HG03280 (cell line): ENCODE measurements around the gene ARID3A.
"Not testable (repeated sequence)": the region's sequence is repeated elsewhere in the genome, so short reads cannot be mapped to it uniquely, and the experiment has no call there.

Experiments used
- ATAC-seq: cut with Tn5 transposase; IDR thresholded peaks from one replicate; pipeline ENCODE4 v1.9.1; 2021; ENCODE audit warnings: mild to moderate bottlenecking, moderate library complexity; ENCODE audit not compliant: unreplicated experiment

ARID3A gene

GRCh38 chr19:890831-891230 lies 35.0 kb upstream of the ARID3A start:
- no peak for ATAC-seq

- ATAC-seq: not testable (repeated sequence)
Measured at GRCh38 chr19:891421-892200, 34.2 kb upstream of the ARID3A start.

GRCh38 chr19:892243-892893 lies 33.5 kb upstream of the ARID3A start:
- no peak for ATAC-seq

DNA sequence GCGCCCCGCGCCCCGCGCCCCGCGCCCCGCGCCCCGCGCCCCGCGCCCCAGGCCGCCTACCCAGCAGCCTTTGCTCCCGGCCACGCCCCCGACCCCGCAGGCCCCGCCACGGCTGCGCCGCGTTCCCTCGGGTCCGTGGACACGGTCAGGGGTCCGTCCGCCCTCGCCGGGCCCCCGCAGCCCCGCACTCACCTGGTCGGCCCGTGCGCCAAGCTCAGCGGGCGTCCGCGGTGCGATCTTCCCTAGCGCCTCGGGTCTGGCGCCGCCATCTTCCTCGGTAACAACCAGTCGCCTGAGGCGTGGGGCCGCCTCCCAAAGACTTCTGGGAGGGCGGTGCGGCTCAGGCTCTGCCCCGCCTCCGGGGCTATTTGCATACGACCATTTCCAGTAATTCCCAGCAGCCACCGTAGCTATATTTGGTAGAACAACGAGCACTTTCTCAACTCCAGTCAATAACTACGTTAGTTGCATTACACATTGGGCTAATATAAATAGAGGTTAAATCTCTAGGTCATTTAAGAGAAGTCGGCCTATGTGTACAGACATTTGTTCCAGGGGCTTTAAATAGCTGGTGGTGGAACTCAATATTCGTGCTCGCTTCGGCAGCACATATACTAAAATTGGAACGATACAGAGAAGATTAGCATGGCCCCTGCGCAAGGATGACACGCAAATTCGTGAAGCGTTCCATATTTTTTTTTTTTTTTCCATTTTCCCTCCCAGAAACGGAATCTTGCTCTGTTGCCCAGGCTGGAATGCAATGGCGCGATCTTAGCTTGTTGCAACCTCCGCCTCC lies 32.7 kb upstream of the ARID3A start, which contains the start of the genes MED16 and RNU6-9:
Gene MED16 (minus strand): TSS at position 294 of the 796 bp plus-strand sequence. CDS start 2,056 bp downstream, outside the sequence.
Gene RNU6-9 (plus strand): TSS at position 591 of the 796 bp plus-strand sequence.
- ATAC-seq: peak; percentile 89

GRCh38 chr19:896434-896833 lies 29.4 kb upstream of the ARID3A start:
- ATAC-seq: no peak

DNA sequence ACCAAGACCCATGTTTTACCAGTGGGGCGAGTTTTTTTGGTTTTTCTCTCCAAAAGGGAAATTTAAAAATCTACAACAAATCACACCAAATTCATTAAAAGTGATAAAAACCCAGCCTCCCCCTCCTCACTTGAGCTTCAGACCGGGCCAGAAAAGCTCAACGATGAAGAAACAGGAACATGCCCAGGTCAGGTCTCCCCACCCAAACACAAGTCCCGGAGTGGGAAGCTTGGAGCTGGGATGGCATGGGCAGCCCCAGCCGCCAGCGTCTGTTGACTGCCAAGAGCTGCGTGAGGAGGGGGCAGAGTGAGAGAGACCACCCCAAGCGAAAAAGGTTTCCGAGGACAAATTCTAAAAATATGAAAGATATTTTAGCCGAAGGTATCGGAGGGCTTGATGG lies 28.8 kb upstream of the ARID3A start:
- ATAC-seq: no peak

- ATAC-seq: no peak
Measured at GRCh38 chr19:897442-898039, 28.3 kb upstream of the ARID3A start.

DNA sequence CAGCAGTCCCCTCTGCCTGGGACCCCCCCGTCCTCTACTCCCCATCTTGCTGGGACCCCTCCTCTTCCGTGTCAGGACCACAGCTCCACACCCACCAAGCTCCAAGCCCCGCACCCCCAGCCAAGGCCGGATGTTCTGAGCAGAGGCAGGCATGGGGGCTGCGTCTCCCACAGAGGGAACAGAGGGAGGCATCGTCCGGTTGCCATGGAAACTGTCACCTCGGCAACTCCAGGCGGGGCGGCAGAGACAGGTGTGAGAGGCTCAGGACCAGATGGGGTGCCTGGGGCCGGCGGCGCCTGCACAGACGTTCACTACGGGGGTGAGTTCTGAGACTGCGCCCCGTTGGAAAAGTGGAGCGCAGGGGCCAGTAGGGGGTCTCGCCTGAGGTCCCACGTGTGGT lies 27.2 kb upstream of the ARID3A start:
- no peak for ATAC-seq

- no peak for ATAC-seq
Measured at GRCh38 chr19:899336-900042, 26.3 kb upstream of the ARID3A start.

DNA sequence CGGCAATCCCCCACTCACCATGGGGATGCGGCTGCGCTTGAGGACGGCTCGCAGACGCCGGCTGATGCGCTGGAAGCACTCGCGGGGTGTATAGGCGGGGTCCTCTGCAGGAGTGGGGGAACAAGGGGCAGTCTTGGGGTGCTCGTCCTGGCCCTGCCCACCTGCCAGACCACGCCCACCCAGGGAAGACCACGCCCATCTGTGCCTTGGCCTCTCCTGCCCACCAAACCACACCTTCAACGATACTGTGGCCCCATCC lies 25.9 kb upstream of the ARID3A start:
- ATAC-seq: no peak

DNA sequence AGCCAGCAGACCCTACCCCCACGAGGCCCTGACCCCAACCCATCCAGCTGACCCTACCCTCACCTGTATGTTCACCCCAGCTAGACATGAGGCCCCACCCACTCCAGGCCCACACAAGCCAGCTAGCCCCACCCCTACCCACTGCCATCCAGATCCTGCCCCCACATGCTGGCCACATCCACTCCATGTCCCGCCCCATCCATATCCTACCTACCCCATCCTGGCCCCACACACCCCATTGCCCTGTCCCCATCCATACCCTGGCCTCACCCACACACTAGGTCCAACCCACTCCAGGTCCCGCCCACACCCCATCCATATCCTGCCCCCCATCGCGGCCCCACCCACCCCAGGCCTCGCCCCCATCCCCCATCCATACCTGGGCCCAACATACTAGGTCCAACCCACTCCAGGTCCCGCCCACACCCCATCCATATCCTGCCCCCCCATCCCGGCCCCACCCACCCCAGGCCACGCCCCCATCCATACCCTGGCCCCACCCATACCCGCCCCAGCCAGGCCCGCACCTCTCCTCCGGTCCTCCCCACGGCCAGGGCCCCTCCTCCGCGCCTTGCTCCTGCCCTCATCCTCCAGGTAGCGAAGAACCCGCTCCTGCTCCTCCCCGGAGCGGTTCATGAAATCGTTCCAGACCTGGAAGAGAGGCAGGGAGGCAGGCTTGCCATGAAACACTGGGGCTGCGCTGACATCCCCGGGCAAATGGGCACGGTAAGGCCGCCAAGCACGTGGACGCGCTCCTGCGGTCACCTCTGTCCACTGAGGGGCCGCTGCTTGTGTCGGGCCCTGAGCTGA lies 25.3 kb upstream of the ARID3A start:
- no peak for ATAC-seq

DNA sequence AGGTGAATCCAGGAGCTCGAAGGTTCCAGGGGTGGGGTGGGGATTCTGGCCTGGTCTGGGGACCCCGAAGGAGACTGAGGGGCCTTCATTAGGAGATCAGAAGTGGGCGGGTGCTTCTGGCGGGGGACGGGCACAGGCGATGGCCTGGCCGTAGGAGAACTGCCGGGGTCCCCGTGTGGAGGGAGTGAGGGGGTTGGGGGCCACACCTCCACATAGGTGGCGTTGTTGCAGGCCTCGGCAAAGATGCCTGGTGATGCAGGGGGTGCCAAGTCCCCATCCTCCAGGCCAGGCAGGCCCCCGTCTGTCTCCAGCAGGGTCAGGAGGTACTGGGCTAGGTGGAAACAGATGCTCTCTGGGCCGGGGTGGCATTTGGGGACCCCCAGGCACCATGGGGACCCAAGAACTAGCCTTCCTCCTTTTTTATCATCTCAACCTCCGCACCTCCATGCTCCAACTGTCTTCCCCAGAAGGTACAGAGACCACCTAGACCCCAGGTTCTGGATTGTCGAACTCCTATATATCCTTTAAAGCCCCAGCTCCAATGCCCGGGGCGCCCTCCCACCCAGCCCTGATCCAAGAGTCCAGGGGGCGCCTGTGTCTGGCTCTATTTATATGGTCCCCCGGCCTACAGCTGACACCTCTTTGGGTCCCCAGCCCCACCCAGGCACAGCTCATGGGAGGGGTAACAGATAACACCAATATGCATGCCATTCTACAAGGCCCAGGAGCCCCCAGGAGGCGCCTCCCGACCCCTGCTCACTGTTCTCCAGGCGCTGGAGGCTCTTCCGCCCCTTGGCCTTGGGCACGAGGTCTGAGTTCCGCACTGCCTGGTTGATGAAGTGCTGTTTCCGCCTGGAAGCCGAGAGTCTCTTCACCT lies 24.4 kb upstream of the ARID3A start:
- ATAC-seq: no peak

DNA sequence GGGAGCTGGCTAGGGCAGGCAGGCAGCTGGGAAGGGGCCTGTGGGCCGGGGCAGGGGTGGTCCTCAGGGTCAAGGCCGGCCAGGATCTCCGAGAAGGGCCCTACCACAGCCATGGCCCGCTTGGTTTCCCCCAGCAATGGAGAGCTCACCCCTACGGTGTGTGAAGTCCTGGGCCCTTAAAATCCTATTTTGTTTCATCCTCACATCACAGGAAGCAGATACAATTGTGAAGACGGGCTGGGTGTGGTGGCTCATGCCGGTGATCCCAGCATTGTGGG lies 23.8 kb upstream of the ARID3A start:
- no peak for ATAC-seq

- ATAC-seq: no peak
Measured at GRCh38 chr19:902446-903226, 23.2 kb upstream of the ARID3A start.

GRCh38 chr19:903266-903797 lies 22.5 kb upstream of the ARID3A start:
- ATAC-seq: no peak

DNA sequence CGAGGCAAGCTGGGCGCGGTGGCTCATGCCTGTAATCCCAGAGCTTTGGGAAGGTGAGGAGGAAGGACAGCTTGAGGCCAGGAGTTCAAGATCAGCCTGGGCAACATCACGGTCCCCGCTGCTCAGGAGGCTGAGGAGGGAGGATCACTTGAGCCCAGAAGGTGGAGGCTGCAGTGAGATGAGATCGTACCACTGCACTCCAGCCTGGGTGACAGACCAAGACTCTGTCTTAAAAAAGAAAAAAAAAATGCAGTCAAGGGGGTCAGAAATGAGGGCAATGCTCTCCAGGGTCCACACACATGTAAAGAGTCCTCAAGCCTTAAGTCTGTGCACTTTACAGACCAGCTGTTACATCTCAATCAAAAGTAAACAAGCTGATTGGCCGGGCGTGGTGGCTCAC lies 21.3 kb upstream of the ARID3A start:
- no peak for ATAC-seq

DNA sequence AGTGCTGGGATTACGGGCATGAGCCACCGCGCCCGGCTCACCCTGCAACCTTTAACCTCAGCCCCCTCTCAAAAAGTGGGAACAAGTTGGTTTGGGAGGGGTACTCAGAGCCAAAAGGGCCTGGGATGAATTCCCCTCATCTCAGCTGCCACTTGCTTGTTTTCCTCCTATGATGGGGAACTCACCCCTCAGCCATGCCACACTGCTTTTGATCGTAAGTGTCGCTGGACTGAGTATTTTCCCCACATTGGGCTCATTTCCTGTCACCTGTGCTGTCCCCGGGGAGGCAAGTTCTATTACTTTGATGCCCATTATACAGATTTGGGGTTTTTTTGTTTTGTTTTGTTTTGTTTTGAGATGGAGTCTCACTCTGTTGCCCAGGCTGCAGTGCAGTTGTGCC lies 19.4 kb upstream of the ARID3A start:
- ATAC-seq: no peak

GRCh38 chr19:907183-907853 lies 18.5 kb upstream of the ARID3A start:
- no peak for ATAC-seq
